ENCODE data around the gene GAS1.

The GAS1 gene

GRCh38 chr9:86947146-86948073 lies at the start of gene GAS1:
TSS of gene GAS1 (minus strand) at chr9:86947506. CDS start at chr9:86946779, 727 bp downstream.
- in situ Hi-C loops (cut with MboI; ENCODE audit: low sequenced_read_pairs), result no loop called here

- in situ Hi-C loops (cut with MboI; ENCODE audit: low sequenced_read_pairs), result no loop called here
Measured at GRCh38 chr9:86994231-86994630, 46.9 kb upstream of the GAS1 start.

GRCh38 chr9:86993830-86994229 lies 46.5 kb upstream of the GAS1 start:
- in situ Hi-C loops (cut with MboI; ENCODE audit: low sequenced_read_pairs), result no loop called here

- in situ Hi-C loops (cut with MboI; ENCODE audit: low sequenced_read_pairs), result no loop called here
Measured at GRCh38 chr9:86991077-86991476, 43.8 kb upstream of the GAS1 start.

- in situ Hi-C loops (cut with MboI; ENCODE audit: low sequenced_read_pairs), result no loop called here
Measured at GRCh38 chr9:86990290-86990689, 43.0 kb upstream of the GAS1 start.

GRCh38 chr9:86987900-86988299 lies 40.6 kb upstream of the GAS1 start:
- in situ Hi-C loops (cut with MboI; ENCODE audit: low sequenced_read_pairs), result no loop called here

GRCh38 chr9:86985132-86985647 lies 37.9 kb upstream of the GAS1 start:
- in situ Hi-C loops (cut with MboI; ENCODE audit: low sequenced_read_pairs), result no loop called here

GRCh38 chr9:86983620-86984259 lies 36.4 kb upstream of the GAS1 start:
- in situ Hi-C loops (cut with MboI; ENCODE audit: low sequenced_read_pairs), result no loop called here

GRCh38 chr9:86983249-86983619 lies 35.9 kb upstream of the GAS1 start:
- in situ Hi-C loops (cut with MboI; ENCODE audit: low sequenced_read_pairs), result no loop called here

- in situ Hi-C loops (cut with MboI; ENCODE audit: low sequenced_read_pairs), result no loop called here
Measured at GRCh38 chr9:86980802-86981201, 33.5 kb upstream of the GAS1 start.

- in situ Hi-C loops (cut with MboI; ENCODE audit: low sequenced_read_pairs), result no loop called here
Measured at GRCh38 chr9:86979657-86980056, 32.4 kb upstream of the GAS1 start.

- in situ Hi-C loops (cut with MboI; ENCODE audit: low sequenced_read_pairs), result no loop called here
Measured at GRCh38 chr9:86978922-86979474, 31.7 kb upstream of the GAS1 start.

- in situ Hi-C loops (cut with MboI; ENCODE audit: low sequenced_read_pairs), result no loop called here
Measured at GRCh38 chr9:86978413-86978812, 31.1 kb upstream of the GAS1 start.

GRCh38 chr9:86977205-86977835 lies 30.0 kb upstream of the GAS1 start:
- in situ Hi-C loops (cut with MboI; ENCODE audit: low sequenced_read_pairs), result no loop called here

- in situ Hi-C loops (cut with MboI; ENCODE audit: low sequenced_read_pairs), result no loop called here
Measured at GRCh38 chr9:86975606-86976005, 28.3 kb upstream of the GAS1 start.

- in situ Hi-C loops (cut with MboI; ENCODE audit: low sequenced_read_pairs), result no loop called here
Measured at GRCh38 chr9:86975036-86975435, 27.7 kb upstream of the GAS1 start.

GRCh38 chr9:86974421-86974820 lies 27.1 kb upstream of the GAS1 start:
- in situ Hi-C loops (cut with MboI; ENCODE audit: low sequenced_read_pairs), result no loop called here

- in situ Hi-C loops (cut with MboI; ENCODE audit: low sequenced_read_pairs), result no loop called here
Measured at GRCh38 chr9:86971742-86972141, 24.4 kb upstream of the GAS1 start.

- in situ Hi-C loops (cut with MboI; ENCODE audit: low sequenced_read_pairs), result no loop called here
Measured at GRCh38 chr9:86968258-86968920, 21.1 kb upstream of the GAS1 start.

GRCh38 chr9:86966852-86967511 lies 19.7 kb upstream of the GAS1 start:
- in situ Hi-C loops (cut with MboI; ENCODE audit: low sequenced_read_pairs), result no loop called here

All from HL-60/S4 treated with phorbol 12-myristate 13-acetate at 8.2 ng/mL for 4 days and 3 days (cell line).